ENCODE results near the gene ITPK1.
A peak's percentile ranks its signal among the peaks of the same experiment; 100 is the strongest.

Gene ITPK1

GRCh38 chr14:93023039-93023438 lies 92.7 kb downstream of the ITPK1 start:
- DNase-seq: peak; percentile 4 to 5

GRCh38 chr14:93019970-93020369 lies 95.8 kb downstream of the ITPK1 start:
- DNase-seq: no peak

GRCh38 chr14:93019367-93019843 lies 96.3 kb downstream of the ITPK1 start:
- DNase-seq: no peak

GRCh38 chr14:93018366-93018765 lies 97.4 kb downstream of the ITPK1 start:
- DNase-seq: no peak

GRCh38 chr14:93017898-93018297 lies 97.8 kb downstream of the ITPK1 start:
- DNase-seq: no peak

- no peak for DNase-seq
These were observed 98.4 kb downstream of the ITPK1 start for GRCh38 chr14:93017301-93017797.

GRCh38 chr14:93016275-93016845 lies 99.4 kb downstream of the ITPK1 start:
- no peak for DNase-seq

- no peak for DNase-seq
These were observed 100.2 kb downstream of the ITPK1 start for GRCh38 chr14:93015505-93015904.

GRCh38 chr14:93015064-93015463 lies 100.7 kb downstream of the ITPK1 start:
- DNase-seq: no peak

GRCh38 chr14:93014058-93015023 lies 101.4 kb downstream of the ITPK1 start:
- DNase-seq: no peak

GRCh38 chr14:93012951-93013719 lies 102.6 kb downstream of the ITPK1 start:
- DNase-seq: peak; percentile 21 to 45

GRCh38 chr14:93012506-93012905 lies 103.2 kb downstream of the ITPK1 start:
- no peak for DNase-seq

GRCh38 chr14:93011650-93012325 lies 103.9 kb downstream of the ITPK1 start:
- DNase-seq: no peak

GRCh38 chr14:93011141-93011529 lies 104.6 kb downstream of the ITPK1 start:
- peak; percentile 12 to 39 for DNase-seq

- DNase-seq: no peak
These were observed 105.1 kb downstream of the ITPK1 start for GRCh38 chr14:93010522-93011140.

- DNase-seq: no peak
These were observed 105.6 kb downstream of the ITPK1 start for GRCh38 chr14:93010130-93010499.

- DNase-seq: peak in 1 of 2 experiments; percentile 8
These were observed 106.1 kb downstream of the ITPK1 start for GRCh38 chr14:93009471-93010129.

GRCh38 chr14:93008381-93008780 lies 107.3 kb downstream of the ITPK1 start:
- DNase-seq: no peak

GRCh38 chr14:93007225-93007997 lies 108.3 kb downstream of the ITPK1 start:
- no peak for DNase-seq

- DNase-seq: no peak
These were observed 109.1 kb downstream of the ITPK1 start for GRCh38 chr14:93006567-93007051.

- DNase-seq: no peak
These were observed 109.9 kb downstream of the ITPK1 start for GRCh38 chr14:93005838-93006237.
